Testis (tissue), 3 donors: ENCODE results near the gene PRSS57. TPM values are rescaled to one million over a fixed set of nuclear protein-coding genes. Genes with fewer than 3 reads are reported as not detected.

ENCODE experiments used
- DNase-seq: peaks from one replicate; pipeline ENCODE4 v3.0.0-alpha.2; 2019
- H3K27ac ChIP-seq, 2 donors: fragments of 200-600 bp; sonication (generic); one replicate each; pipeline ENCODE4 v1.5.1; 2019
- H3K27me3 ChIP-seq: fragments of 200-600 bp; sonication (generic); one replicate; pipeline ENCODE4 v1.5.1; 2019
- H3K36me3 ChIP-seq: fragments of 200-600 bp; sonication (generic); one replicate; pipeline ENCODE4 v1.5.1; 2017; ENCODE audit warnings: low read depth; ENCODE audit errors: missing control alignments
- H3K4me1 ChIP-seq: fragments of 200-600 bp; sonication (generic); one replicate; pipeline ENCODE4 v1.5.1; 2019
- H3K4me3 ChIP-seq, 2 donors: fragments of 200-600 bp; sonication (generic); one replicate each; pipeline ENCODE4 v1.5.1; 2017 to 2019
- H3K9me3 ChIP-seq: fragments of 200-600 bp; sonication (generic); one replicate; pipeline ENCODE4 v1.5.1; 2017
- CTCF ChIP-seq, 3 experiments: fragments of 450-650 bp in 2 of 3; fragments of 200-600 bp in 1 of 3; sonication (generic) in 1 of 3; IDR thresholded peaks; one replicate each; pipeline ENCODE4 v1.5.1; 2016 to 2019; ENCODE audit warnings: antibody characterized with exemption in 3 of 3, mild to moderate bottlenecking in 2 of 3, moderate library complexity in 1 of 3
- POLR2A ChIP-seq: fragments of 450-650 bp; IDR thresholded peaks from one replicate; pipeline ENCODE4 v1.6.1; 2017; ENCODE audit warnings: antibody characterized with exemption, mild to moderate bottlenecking, moderate library complexity
- WGBS, 2 donors: methylation state at CpG; one replicate each; pipeline ENCODE4 v1.1.5; 2018; 5-methylcytosine and 5-hydroxymethylcytosine counted together
- intact Hi-C: fragments of 100-400 bp; cut with DNase I; formaldehyde crosslinking; loops from one replicate; pipeline ENCODE4 v1.15.1; 2023; ENCODE audit warnings: low total_unique reads
- polyA plus RNA-seq: library from polyadenylated mRNA; stranded (reverse); fragments of 350-450 nt; fragmentation: Illumina TruSeq; extraction: RNeasy Lipid Tissue Mini Kit (QIAGEN cat#74804); gene quantifications from one replicate; pipeline ENCODE4 v1.2.3, GENCODE V29; 2014; ENCODE audit warnings: low read depth, low replicate concordance; ENCODE audit not compliant: insufficient read depth
- total RNA-seq, 2 donors: library from RNA; depleted of rRNA; stranded (reverse); fragments of >200 nt; gene quantifications; one replicate each; pipeline ENCODE4 v1.2.3, GENCODE V29; 2016

Gene PRSS57
- total and polyA plus RNA-seq, 3 donors from 2014 or later = not detected

- intact Hi-C loops = no loop called here
- TF ChIP-seq CTCF (IDR thresholded peaks at IDR 0.05) (no peak), POLR2A (no peak)
- Histone ChIP-seq H3K9me3 (no peaks in the 10 kb centered on the region), H3K36me3 (no peaks in the 10 kb centered on the region), H3K27me3 (no peaks in the 10 kb centered on the region), H3K4me3 (no peak overlapping the region), H3K4me1 (no peaks in the 10 kb centered on the region), H3K27ac (no peak overlapping the region)
- WGBS, 2 donors = 49 to 74% methylated on average over 33 to 41 of the region's 41 CpGs
- DNase-seq = no peak
These were observed 536 bp downstream of the PRSS57 start for GRCh38 chr19:694481-695351.

- TF ChIP-seq CTCF (IDR thresholded peaks at IDR 0.05) = no peak
- no peak for TF ChIP-seq POLR2A
- intact Hi-C loops = no loop called here
- 67 to 89% methylated on average over 10 to 18 of the region's 18 CpGs for WGBS, 2 donors
- DNase-seq = no peak
- no peaks in the 10 kb centered on the region for H3K4me1 ChIP-seq
- no peaks in the 10 kb centered on the region for H3K27me3 ChIP-seq
- no peaks in the 10 kb centered on the region for H3K36me3 ChIP-seq
- no peaks in the 10 kb centered on the region for H3K9me3 ChIP-seq
- no peak overlapping the region for H3K27ac ChIP-seq
- H3K4me3 ChIP-seq = no peak overlapping the region
These were observed 5.0 kb downstream of the PRSS57 start for GRCh38 chr19:690203-690602.

- H3K27me3 ChIP-seq = no peaks in the 10 kb centered on the region
- H3K36me3 ChIP-seq = no peaks in the 10 kb centered on the region
- H3K4me1 ChIP-seq = no peaks in the 10 kb centered on the region
- intact Hi-C loops = no loop called here
- TF ChIP-seq CTCF (IDR thresholded peaks at IDR 0.05) (no peak), POLR2A (no peak)
- no peak overlapping the region for H3K4me3 ChIP-seq
- H3K9me3 ChIP-seq = no peaks in the 10 kb centered on the region
- H3K27ac ChIP-seq = no peak overlapping the region
- DNase-seq = no peak
- WGBS, 2 donors = 78 to 91% methylated on average over 17 of the region's 17 CpGs
These were observed 6.3 kb downstream of the PRSS57 start for GRCh38 chr19:688992-689391.

GRCh38 chr19:688214-688613, 7.0 kb downstream of the PRSS57 start:
- Histone ChIP-seq H3K9me3 (no peaks in the 10 kb centered on the region), H3K36me3 (no peaks in the 10 kb centered on the region), H3K27ac (no peak overlapping the region), H3K4me1 (no peaks in the 10 kb centered on the region), H3K4me3 (no peak overlapping the region), H3K27me3 (no peaks in the 10 kb centered on the region)
- DNase-seq = no peak
- 46 to 70% methylated on average over 15 of the region's 15 CpGs for WGBS, 2 donors
- TF ChIP-seq CTCF (IDR thresholded peaks at IDR 0.05) (no peak), POLR2A (no peak)
- intact Hi-C loops = no loop called here
